Activated naive CD4-positive, alpha-beta T cell treated with anti-CD3 and anti-CD28 coated beads, Interleukin-2, amount 10 ng/mL, durations not matched to agents 7 days and 5 days (primary cell): ENCODE results near the gene C6orf15.

Experiments
- CTCF ChIA-PET: fragments of 350-600 bp; sonication (Branson Sonifier 250); formaldehyde crosslinking; loops from one replicate; lab custom pipeline; 2021; ENCODE audit warnings: antibody characterized with exemption; lab: Charles Lee
- DNase-seq: peaks from one replicate; pipeline ENCODE4 v3.0.0-alpha.2; 2020
- H3K27ac Mint-ChIP-seq: one replicate; pipeline ENCODE4 v1.8.0; 2021; ENCODE audit warnings: mild to moderate bottlenecking, moderate library complexity, mixed read lengths
- H3K27me3 Mint-ChIP-seq: one replicate; pipeline ENCODE4 v1.8.0; 2021; ENCODE audit warnings: mild to moderate bottlenecking, mixed read lengths
- H3K36me3 Mint-ChIP-seq: one replicate; pipeline ENCODE4 v1.8.0; 2021; ENCODE audit warnings: mixed read lengths
- H3K4me1 Mint-ChIP-seq: one replicate; pipeline ENCODE4 v1.8.0; 2021; ENCODE audit warnings: mixed read lengths
- H3K4me3 Mint-ChIP-seq: one replicate; pipeline ENCODE4 v1.8.0; 2021; ENCODE audit warnings: mild to moderate bottlenecking, moderate library complexity, mixed read lengths
- H3K9me3 Mint-ChIP-seq: one replicate; pipeline ENCODE4 v1.8.0; 2021; ENCODE audit warnings: mixed read lengths

Gene C6orf15

DNA sequence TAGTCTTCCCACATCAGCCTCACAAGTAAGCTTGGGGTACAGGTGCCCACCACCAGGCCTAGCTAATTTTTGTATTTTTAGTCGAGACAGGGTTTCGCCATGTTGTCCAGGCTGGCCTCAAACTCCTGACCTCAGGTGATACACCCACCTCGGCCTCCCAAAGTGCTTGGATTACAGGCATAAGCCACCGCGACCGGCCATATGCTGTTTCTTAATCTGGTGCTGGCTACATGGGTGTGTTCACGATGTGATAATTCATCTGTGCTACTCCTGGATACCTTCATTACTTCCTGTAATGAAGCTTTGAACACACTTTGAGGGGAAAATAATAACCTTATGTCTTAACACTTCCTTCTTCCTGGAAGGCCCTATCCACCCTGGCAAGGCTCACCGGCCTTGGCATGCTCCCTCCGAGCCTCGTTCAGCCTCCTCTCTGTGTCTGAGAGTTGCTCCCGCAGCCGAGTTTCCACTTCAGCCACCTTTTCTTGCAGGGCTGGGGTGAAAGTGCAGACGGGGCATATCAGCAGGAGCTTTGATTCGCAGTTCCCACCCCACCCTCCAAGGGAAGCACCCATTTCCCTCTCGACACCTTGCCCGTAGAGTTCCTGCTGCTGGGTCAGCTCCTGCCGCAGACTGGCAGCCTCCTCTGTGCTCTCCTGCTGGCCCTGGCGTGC lies 32.1 kb upstream of the C6orf15 start:
- Mint-ChIP-seq H3K27ac (no peak overlapping the region), H3K9me3 (no peaks in the 10 kb centered on the region), H3K4me1 (no peaks in the 10 kb centered on the region), H3K36me3 (peaks cover 9% of the 10 kb centered on the region), H3K4me3 (no peak overlapping the region), H3K27me3 (peaks cover 6% of the 10 kb centered on the region)
- CTCF ChIA-PET: interaction anchor here (1.1 to 1.7 kb wide), 3 partner anchors 13 to 48 kb away, joined by 5 to 9 read pairs (median 5); no protein-coding TSS in a partner anchor
- no peak for DNase-seq

DNA sequence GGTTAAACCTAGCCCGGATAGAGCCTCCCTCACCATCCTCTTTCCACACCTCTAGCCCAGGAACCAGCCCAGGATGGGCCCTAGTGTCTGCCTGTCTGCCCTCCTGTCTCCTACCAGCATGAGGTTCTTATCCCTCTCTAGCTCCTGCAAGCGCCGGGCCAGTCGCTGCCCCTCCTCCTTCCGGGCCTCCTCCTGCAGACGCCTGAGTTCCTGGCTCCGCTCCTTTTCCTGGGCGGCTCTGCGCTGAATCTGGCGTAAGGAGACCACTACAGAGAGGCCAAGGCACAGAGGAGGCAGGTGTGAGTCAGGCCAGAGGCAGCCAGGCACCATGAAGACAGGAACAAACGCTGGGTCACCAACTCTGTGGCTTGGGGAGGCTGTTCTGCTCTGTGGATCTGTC lies 30.8 kb upstream of the C6orf15 start:
- H3K36me3 Mint-ChIP-seq: peaks cover 9% of the 10 kb centered on the region
- H3K4me1 Mint-ChIP-seq: no peaks in the 10 kb centered on the region
- CTCF ChIA-PET: interaction anchor here (1.0 to 1.1 kb wide), 2 partner anchors 14 to 49 kb away, joined by 5 read pairs; no protein-coding TSS in a partner anchor
- H3K27ac Mint-ChIP-seq: no peak overlapping the region
- H3K27me3 Mint-ChIP-seq: peaks cover 10% of the 10 kb centered on the region
- H3K9me3 Mint-ChIP-seq: no peaks in the 10 kb centered on the region
- H3K4me3 Mint-ChIP-seq: no peak overlapping the region
- DNase-seq: no peak

DNA sequence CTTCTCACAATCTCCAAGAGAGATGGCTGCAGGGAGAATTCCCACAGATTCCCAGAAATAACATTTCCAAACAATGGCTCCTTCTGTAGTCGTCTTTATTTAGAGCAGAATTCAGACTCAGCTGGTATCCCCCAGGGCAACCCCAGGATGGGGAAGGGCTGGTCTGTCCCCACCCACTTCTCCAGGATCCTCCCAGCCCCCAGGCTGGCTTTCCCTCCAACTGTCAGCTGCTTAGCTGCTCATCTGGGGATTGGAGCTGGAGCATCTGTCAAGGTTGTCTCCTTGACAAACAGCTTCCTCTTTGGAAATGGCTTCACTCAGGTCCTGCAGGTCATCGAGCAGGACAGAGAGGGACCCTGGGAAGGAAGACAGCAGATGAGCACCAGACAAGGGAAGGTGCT lies 30.0 kb upstream of the C6orf15 start:
- Mint-ChIP-seq H3K4me3 (no peak overlapping the region), H3K4me1 (peaks cover 4% of the 10 kb centered on the region), H3K9me3 (no peaks in the 10 kb centered on the region), H3K27ac (no peak overlapping the region), H3K36me3 (peaks cover 9% of the 10 kb centered on the region), H3K27me3 (peaks cover 10% of the 10 kb centered on the region)
- CTCF ChIA-PET: no interaction called here
- no peak for DNase-seq

DNA sequence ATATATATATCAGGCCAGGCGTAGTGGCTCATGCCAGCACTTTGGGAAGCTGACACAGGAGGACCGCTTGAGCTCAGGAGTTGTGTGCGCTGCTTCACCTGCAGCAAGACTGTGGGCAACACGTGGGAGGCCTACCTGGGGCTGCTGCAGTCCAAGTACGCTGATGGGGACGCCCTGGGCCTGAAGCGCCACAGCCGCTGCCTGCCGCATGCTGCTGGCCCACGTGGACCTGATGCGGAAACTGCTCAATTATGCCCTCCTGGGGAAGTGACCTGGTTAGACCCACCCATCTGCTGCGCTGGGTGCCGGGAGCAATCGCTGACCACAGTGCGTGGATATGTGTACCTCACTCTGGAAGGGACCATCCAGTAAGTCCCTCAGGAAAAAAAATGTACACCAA lies 28.3 kb upstream of the C6orf15 start:
- Mint-ChIP-seq H3K27ac (no peak overlapping the region), H3K9me3 (no peaks in the 10 kb centered on the region), H3K4me1 (peaks cover 4% of the 10 kb centered on the region), H3K27me3 (peaks cover 10% of the 10 kb centered on the region), H3K4me3 (no peak overlapping the region), H3K36me3 (peaks cover 9% of the 10 kb centered on the region)
- CTCF ChIA-PET: interaction anchor here (1.4 to 3.3 kb wide), 2 partner anchors 56 to 227 kb away, joined by 11 to 13 read pairs; no protein-coding TSS in a partner anchor
- DNase-seq: no peak

DNA sequence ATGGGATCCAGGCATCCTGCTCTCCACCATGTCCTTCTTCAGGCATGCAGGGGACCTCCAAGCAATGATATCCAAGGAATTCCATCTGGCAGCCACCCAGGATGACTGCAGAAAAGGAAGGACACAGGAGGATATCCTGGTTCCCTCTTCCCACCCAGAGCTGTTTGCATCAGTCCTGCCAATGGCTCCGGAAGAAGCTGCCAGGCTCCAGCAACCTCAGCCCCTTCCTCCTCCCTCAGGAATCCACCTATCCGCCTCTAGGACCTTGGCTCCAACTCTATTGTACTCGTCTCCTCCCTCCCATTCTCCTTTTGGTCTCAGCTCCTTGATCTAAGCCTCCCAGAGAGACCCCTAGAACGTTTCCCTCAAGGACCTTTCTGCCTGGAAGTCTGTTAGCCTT lies 27.2 kb upstream of the C6orf15 start:
- Mint-ChIP-seq H3K27me3 (peaks cover 10% of the 10 kb centered on the region), H3K4me3 (no peak overlapping the region), H3K36me3 (peaks cover 6% of the 10 kb centered on the region), H3K4me1 (peaks cover 4% of the 10 kb centered on the region), H3K9me3 (no peaks in the 10 kb centered on the region), H3K27ac (no peak overlapping the region)
- DNase-seq: no peak
- CTCF ChIA-PET: interaction anchor here (1.0 to 5.0 kb wide), 5 partner anchors 10 to 228 kb away, joined by 3 to 46 read pairs (median 11); no protein-coding TSS in a partner anchor

DNA sequence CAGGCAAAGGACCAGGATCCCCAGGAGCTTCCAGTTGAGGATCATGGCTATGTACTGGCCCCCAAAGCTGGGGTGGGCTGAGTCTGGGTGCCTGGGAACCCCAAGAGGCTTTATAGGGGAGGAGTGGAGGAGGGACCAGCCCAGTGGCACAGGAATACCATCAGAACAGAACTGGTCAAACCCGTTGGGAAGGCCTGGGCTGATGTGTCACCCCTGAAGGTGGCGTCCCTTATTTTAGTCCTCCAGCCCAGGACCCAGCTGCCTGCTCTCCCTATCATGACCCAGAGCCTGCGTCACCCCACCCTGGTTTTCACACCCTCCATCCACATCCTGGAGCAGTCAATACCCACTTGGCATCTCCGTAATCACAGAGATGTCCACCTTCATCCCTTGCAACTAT lies 26.6 kb upstream of the C6orf15 start, which contains the start of gene PSORS1C2:
PSORS1C2 (minus strand) TSS at position 85 of the 400 bp plus-strand sequence; CDS start at position 45, 40 bp downstream.
- Mint-ChIP-seq H3K36me3 (peaks cover 6% of the 10 kb centered on the region), H3K9me3 (no peaks in the 10 kb centered on the region), H3K4me3 (no peak within 1 kb of the TSS), H3K27me3 (peaks cover 10% of the 10 kb centered on the region), H3K4me1 (peaks cover 4% of the 10 kb centered on the region), H3K27ac (no peak within 1 kb of the TSS)
- CTCF ChIA-PET: interaction anchor here (0.7 to 5.0 kb wide), 6 partner anchors 11 to 228 kb away, joined by 3 to 46 read pairs (median 8); no protein-coding TSS in a partner anchor
- DNase-seq: no peak

DNA sequence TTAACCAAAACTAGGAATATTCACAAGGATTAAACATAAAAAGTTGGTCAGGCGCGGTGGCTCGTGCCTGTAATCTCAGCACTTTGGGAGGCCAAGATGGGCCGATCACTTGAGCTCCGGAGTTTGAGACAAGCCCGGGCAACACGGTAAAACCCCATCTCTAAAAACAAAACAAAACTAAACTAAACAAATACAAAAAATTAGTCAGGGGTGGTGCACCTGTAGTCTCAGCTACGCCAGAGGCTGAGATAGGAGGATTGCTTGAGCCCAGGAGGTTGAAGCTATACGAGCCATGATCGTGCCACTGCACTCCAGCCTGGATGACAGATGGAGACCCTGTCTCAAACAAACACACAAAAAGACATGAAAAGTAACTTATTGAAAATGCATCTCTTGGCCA lies 23.3 kb upstream of the C6orf15 start:
- peaks cover 10% of the 10 kb centered on the region for H3K27me3 Mint-ChIP-seq
- CTCF ChIA-PET: interaction anchor here (0.9 to 5.0 kb wide), 3 partner anchors 10 to 231 kb away, joined by 3 to 46 read pairs (median 3); no protein-coding TSS in a partner anchor
- no peak for DNase-seq
- H3K4me1 Mint-ChIP-seq: peaks cover 4% of the 10 kb centered on the region
- H3K4me3 Mint-ChIP-seq: no peak overlapping the region
- no peak overlapping the region for H3K27ac Mint-ChIP-seq
- H3K36me3 Mint-ChIP-seq: no peaks in the 10 kb centered on the region
- H3K9me3 Mint-ChIP-seq: no peaks in the 10 kb centered on the region

DNA sequence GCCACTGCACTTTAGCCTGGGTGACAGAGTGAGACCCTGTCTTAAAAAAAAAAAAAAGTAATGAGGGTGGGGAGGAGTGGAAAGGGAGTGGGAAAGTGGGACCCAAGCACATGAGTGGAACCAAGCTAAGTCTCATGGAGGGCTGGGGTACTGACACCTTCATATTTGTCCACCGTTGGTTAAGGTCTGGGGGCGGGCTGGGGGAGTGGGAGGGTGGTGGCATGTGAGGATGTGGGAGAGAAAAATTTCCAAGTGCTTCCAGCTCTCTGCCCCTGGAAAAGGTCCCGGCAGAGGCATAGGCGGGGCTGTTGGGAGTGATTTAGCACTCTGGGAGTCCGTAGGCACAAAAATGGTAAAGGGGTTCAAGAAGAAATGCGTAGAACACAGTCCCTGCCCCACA lies 20.4 kb upstream of the C6orf15 start:
- CTCF ChIA-PET: no interaction called here
- Mint-ChIP-seq H3K36me3 (no peaks in the 10 kb centered on the region), H3K27me3 (peaks cover 26% of the 10 kb centered on the region), H3K4me3 (no peak overlapping the region), H3K4me1 (peaks cover 4% of the 10 kb centered on the region), H3K9me3 (no peaks in the 10 kb centered on the region), H3K27ac (no peak overlapping the region)
- no peak for DNase-seq

DNA sequence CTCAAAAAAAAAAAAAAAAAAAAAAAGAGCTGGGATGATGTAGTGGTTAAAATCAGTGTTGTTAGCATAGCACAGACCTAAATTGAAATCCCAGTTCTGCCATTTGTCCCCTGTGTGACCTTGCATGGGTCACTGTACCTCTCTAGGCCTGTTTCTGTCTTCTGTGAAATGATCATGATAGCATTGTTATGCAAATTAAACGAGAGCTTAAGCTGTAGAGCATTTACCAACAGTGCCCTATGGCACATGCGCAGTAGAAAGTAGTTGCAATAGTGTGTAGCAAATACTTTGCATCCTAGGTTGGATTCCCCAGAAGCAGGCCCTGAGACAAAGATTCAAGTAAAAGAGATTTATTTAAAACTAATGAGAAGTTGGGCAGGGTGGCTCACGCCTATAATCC lies 19.2 kb upstream of the C6orf15 start:
- DNase-seq: no peak
- H3K4me1 Mint-ChIP-seq: no peaks in the 10 kb centered on the region
- H3K36me3 Mint-ChIP-seq: no peaks in the 10 kb centered on the region
- H3K9me3 Mint-ChIP-seq: no peaks in the 10 kb centered on the region
- H3K27ac Mint-ChIP-seq: no peak overlapping the region
- H3K27me3 Mint-ChIP-seq: peaks cover 29% of the 10 kb centered on the region
- CTCF ChIA-PET: interaction anchor here (0.5 to 2.6 kb wide), 4 partner anchors 14 to 242 kb away, joined by 3 to 9 read pairs (median 4); no protein-coding TSS in a partner anchor
- no peak overlapping the region for H3K4me3 Mint-ChIP-seq

DNA sequence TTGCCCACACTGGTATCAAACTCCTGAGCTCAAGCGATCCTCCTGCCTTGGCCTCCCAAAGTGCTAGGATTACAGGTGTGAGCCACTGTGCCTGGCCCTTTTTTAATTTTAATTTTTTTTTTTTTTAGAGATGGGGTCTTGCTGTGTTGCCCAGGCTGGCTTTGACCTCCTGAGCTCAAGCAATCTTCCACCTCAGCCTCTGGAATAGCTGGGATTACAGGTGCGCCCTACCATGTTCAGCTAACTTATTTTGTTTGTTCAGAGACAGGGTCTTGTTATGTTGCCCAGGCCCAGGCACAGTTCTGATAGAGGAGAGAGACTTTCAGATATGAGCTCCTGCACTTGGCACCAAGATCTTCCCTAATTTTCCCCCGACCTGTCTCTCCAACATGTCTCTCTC lies 18.4 kb upstream of the C6orf15 start:
- Mint-ChIP-seq H3K4me3 (no peak overlapping the region), H3K27me3 (peaks cover 31% of the 10 kb centered on the region), H3K36me3 (no peaks in the 10 kb centered on the region), H3K9me3 (no peaks in the 10 kb centered on the region), H3K27ac (no peak overlapping the region), H3K4me1 (no peaks in the 10 kb centered on the region)
- CTCF ChIA-PET: interaction anchor here (2.6 kb wide), 1 partner anchor 61 kb away, joined by 9 read pairs; no protein-coding TSS in a partner anchor
- DNase-seq: no peak

DNA sequence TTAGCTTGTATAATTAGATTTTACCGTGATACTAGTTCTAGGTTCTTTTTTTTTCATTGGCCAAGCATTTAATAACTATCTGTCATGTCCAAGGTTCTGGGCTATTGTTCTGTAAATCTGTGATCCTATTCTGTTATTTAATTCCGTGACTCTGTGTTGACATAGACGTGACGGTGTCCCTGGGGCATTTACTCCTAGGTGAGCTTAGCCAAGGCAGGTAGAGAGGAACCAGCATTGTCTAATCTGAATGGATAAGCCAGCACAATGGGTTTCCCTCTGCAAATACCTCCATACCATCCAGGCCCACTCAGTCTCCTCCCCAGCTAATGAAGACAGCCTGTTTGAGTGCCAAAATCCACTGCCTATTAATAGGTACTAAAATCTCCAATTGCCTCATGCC lies 16.8 kb upstream of the C6orf15 start:
- Mint-ChIP-seq H3K27ac (no peak overlapping the region), H3K4me3 (no peak overlapping the region), H3K4me1 (no peaks in the 10 kb centered on the region), H3K27me3 (peaks cover 39% of the 10 kb centered on the region), H3K36me3 (no peaks in the 10 kb centered on the region), H3K9me3 (no peaks in the 10 kb centered on the region)
- CTCF ChIA-PET: interaction anchor here (0.9 to 3.0 kb wide), 14 partner anchors 10 to 249 kb away, joined by 3 to 10 read pairs (median 4); no protein-coding TSS in a partner anchor
- no peak for DNase-seq

DNA sequence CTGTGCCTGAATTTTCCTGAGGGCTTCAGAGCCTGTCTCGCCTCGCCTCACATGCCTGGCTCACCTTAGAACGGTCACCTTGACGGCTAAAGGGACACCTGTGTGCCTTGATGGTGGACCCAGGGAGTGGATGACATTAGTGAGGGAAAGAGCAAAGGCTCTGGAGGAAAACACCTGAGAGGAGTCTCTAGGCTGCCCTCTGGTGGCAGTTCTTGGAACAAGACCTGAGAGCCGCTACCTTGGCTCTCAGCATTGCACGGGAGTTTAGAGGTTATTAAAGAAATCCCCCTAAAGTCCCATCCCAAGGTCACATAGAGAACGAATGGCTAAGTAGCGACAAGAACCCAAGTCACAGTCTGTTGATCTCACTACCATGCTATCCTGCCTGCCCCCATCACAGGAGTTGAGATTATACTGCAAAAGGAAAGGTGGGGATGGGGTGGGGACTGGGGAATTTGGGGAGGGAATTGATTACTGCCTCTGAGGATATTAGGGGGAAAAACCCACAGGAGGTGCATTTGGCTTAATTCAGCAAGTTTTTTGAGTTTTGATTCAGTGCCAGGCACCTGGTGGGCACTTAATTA lies 15.8 kb upstream of the C6orf15 start:
- Mint-ChIP-seq H3K4me3 (no peak overlapping the region), H3K9me3 (no peaks in the 10 kb centered on the region), H3K27ac (no peak overlapping the region), H3K4me1 (no peaks in the 10 kb centered on the region), H3K27me3 (peaks cover 46% of the 10 kb centered on the region), H3K36me3 (no peaks in the 10 kb centered on the region)
- DNase-seq: peak; percentile 85
- CTCF ChIA-PET: interaction anchor here (0.6 to 3.0 kb wide), 16 partner anchors 9 to 265 kb away, joined by 3 to 10 read pairs (median 4); no protein-coding TSS in a partner anchor

DNA sequence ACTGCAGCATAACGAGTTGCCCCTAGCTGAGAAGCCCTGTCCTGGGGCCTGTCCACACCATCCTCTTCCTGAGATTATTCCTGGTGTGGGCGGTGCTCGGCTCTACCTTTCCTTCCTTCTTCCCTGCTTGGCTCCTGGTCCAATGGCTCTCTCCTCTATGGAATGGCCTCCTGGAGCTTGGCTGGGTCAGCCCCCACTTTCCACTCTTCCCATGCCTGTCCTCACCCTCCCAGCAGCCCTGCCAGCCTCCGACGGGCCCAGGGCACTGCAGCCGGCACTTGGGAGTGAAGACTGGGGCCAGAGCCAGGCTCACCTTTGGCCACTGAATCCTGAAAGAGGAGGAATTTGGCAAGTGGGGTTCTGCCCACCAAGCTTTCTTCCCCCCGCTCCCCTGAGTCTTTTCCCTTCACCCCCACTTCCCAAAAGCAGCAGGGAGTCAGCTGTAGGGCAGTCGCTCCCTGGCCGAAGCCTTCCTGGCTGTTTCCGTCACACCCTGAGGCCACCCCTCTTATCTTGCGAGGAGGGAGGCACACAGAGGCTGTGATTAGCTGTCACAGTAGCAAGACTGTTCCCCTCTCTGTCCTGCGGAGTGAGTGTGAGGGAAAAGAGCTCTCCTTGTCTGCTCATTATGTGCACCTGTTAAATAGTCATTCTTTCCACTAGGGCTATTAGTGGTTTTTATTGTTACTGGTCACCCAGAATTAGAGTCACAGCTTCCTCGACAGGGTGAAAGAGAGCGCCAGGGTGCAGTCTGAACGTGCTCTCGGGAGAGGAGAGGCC lies 14.2 kb upstream of the C6orf15 start:
- CTCF ChIA-PET: interaction anchor here (0.9 to 2.1 kb wide), 9 partner anchors 9 to 240 kb away, joined by 3 to 7 read pairs (median 3); no protein-coding TSS in a partner anchor
- Mint-ChIP-seq H3K9me3 (no peaks in the 10 kb centered on the region), H3K27ac (no peak overlapping the region), H3K4me1 (no peaks in the 10 kb centered on the region), H3K4me3 (no peak overlapping the region), H3K36me3 (no peaks in the 10 kb centered on the region), H3K27me3 (peaks cover 57% of the 10 kb centered on the region)
- DNase-seq: no peak
